GM18858 (cell line): Measurements from ENCODE around the gene RPS6KC1.
"Not testable (repeated sequence)": the region's sequence is repeated elsewhere in the genome, so short reads cannot be mapped to it uniquely, and the experiment has no call there.

Experiments used
- ATAC-seq: cut with Tn5 transposase; IDR thresholded peaks from one replicate; pipeline ENCODE4 v1.9.1; 2021; ENCODE audit not compliant: unreplicated experiment

Gene RPS6KC1

DNA sequence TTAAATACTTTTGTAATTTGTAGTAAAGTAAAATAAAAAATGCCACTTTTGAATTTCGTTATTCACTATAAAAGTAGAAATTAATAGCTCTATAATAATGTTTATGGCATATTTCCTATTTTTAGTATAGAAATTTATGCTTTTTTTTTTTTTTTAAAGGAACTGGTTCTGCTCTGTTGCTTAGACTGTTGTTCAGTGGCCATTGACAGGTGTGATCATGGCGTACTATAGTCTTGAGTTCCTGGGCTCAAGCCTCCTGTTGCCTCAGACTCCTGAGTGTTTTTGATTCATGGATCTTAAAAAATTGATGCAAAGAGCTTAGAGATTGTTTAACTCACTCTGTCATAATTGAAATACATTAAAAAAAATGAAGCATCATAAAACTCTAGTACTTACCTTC lies 53.6 kb downstream of the RPS6KC1 start:
- no peak for ATAC-seq

DNA sequence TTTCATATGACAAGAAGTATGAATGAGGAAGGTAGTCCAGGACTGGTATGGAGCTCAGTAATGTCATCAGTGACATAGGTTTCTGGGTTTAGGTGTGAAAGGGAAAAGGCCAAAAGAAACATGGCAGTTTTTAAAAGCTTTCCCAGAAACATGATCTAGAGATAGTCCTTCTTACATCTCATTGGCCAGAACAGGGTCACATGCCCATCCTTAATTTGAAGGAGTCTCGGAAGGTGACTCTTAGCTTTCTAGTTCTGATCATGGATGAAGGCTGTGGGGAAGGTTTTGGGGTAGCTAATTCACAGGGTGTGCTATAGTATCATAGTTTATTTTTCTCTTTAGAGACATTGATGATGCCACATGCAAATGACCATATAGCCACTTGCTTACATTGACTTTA lies 55.3 kb downstream of the RPS6KC1 start:
- no peak for ATAC-seq

DNA sequence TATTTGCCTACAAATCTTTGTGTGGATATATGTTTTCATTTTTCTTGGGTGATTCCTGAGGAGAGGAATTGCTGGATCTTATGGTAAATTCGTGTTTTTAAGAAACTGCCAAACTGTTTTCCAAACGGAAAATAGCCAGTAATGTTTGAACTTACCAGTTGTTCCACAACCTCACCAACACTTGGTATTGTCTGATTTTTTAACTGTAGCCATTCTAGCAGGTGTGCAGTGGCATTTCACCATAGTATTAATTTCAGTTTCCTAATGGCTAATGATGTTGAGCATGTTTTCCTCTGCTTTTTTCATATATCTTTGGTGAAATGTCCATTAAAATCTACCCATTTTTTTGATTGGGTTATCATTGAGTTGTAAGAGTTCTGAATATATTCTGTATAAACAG lies 56.6 kb downstream of the RPS6KC1 start:
- ATAC-seq = no peak

DNA sequence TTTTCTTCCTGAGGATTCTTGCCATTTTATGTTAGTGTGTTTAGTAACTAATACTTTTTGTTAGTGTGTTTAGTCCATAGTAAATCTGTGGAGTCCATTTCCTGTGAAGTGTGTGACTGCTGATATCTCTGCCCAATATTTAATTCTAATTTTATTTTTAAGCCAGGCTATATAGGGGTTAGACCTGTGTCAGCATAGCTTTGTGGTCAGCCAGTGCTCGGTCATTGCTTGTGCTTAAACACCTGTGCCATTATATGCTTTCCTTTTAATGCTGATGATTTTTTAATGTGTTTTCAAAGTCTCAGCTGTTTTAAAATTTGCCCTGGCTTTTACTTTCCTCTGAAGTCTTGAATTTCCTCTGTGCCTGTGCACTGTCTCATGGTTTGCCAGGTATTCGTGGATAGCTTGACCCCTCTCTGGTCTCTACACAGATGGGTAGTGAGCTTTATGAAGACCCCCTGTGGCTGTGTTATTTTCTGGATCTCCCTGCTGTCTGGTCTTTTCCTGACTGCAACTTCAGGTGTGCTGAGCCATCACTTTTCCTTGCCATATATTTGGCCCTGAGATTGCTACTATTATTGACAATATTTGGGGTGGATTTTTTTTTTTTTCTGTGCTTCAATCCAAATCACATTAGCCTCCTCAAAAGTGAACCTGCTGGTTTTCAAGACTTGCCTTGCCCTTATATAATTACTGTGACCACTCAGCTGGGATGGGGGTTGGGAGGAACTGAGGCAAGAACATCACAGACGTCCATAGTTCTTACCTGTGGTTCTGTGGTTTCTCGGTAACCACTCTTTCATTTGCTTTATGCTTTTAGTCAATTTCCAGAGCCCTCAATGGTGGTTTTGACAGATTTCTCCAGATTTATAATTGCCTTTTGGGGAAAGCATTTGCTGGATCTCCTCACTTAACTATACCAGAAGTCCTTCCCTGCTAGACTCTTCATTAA lies 59.6 kb downstream of the RPS6KC1 start:
- no peak for ATAC-seq

DNA sequence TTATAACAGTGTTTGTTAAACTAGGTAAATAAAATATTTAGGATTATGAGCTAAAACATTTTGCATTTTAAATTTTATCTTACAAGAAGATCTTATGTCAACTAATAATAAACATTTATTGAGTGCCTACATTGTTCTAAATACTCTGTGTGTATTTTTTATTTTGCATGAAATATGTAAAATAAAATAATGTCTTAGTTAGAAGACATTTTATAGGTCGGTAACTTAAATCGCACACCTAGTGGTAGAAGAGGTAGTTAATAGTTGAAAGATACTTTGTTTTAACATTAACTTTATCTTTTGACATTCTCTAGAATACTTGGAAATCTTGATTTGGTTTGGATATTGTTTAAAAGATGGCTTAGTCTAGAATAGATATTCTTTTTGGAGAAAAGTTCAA lies 60.5 kb downstream of the RPS6KC1 start:
- no peak for ATAC-seq

DNA sequence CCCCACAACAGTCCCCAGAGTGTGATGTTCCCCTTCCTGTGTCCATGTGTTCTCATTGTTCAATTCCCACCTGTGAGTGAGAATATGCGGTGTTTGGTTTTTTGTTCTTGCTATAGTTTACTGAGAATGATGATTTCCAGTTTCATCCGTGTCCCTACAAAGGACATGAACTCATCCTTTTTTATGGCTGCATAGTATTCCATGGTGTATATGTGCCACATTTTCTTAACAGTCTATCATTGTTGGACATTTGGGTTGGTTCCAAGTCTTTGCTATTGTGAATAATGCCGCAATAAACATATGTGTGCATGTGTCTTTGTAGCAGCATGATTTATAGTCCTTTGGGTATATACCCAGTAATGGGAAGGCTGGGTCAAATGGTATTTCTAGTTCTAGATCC lies 61.7 kb downstream of the RPS6KC1 start:
- ATAC-seq = not testable (repeated sequence)

DNA sequence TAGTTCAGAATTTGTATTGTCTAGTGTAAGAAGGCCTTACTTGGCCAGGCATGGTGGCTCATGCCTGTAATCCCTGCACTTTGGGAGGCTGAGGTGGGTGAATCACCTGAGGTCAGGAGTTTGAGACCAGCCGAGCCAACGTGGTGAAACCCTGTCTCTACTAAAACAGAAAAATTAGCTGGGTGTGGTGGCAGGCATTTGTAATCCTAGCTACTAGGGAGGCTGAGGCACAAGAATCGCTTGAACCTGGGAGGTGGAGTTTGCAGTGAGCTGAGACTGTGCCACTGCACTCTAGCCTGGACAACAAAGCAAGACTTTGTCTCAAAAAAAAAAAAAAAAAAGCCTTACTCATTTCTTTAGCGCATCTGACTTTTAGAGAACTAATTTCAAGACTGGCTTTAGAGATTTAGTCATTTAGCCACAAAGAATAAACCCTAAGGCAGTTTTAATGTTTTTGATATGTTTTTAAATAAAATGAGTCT lies 66.7 kb downstream of the RPS6KC1 start:
- not testable (repeated sequence) for ATAC-seq

DNA sequence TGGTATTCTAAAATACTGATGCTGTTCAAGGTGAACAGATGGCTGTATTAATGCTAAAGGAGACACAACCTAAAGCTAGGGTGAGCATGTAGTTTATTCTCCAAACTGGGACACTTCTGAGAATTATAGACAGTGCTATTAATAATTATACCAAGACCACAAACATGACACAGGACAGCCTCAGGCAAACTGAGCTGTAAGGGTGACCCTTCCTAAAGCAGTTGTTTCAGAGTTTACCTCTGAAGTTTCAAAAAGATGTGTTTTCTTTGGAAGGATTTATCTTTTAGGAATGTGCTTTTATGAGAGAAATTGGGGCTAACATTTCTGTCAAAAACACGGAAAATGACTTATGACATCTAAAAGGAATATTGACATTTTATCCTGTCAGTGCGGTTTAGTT lies 68.8 kb downstream of the RPS6KC1 start:
- ATAC-seq = no peak

DNA sequence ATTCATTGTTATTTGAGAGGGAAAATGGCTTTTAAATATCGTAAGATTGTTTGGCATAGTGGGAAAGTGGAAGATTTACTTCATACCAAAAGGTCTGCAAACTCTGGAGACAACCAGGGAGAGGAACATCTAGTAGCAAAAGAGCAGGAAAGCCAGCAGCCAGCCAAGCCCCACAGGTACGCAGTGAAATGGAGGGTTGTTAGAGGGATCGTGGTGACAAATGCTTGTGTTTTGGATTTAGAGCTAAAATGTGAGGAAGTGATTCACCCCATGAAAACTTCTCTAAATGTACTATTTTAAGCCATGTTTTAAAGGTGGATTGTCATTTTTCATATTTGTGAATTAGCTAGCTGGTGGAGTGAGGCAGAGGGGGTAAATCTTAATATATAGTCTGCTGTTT lies 69.3 kb downstream of the RPS6KC1 start:
- no peak for ATAC-seq

DNA sequence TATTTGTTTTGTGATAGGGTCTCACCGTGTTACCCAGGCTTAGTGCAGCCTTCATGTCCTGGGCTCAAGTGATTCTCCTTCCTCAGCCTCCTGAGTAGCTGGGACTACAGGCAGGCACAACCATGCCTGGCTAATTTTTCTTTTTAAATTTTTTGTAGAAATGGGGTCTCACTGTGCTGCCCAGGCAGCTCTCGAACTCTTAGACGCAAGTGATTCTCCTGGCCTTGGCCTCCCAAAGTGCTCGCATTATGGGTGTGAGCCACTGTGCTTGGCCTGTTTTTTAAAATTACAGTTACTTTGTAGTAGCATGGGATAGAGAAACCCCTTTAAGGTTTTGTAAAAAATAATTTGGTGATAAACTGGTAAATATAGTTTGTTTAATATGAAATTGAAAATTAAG lies 69.9 kb downstream of the RPS6KC1 start:
- ATAC-seq = no peak

DNA sequence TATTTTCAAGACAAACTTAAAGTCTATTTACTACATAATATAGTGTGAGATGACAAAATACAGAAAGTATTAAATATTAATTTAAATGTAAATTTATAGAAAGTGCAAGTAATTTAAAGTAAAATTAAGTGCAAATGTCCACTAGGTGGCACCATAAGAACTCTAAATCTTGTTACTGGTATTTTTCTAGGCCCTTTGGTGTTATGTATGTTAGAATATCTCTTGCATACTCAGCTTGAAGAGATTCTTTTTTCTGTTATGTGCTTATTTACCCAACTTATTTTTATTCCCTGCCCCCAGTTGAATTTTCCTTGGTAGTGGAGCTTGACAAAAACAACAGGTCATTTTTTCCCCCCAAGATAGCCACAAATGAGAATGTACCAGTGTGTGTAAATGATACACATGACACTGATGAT lies 71.5 kb downstream of the RPS6KC1 start:
- ATAC-seq = no peak

DNA sequence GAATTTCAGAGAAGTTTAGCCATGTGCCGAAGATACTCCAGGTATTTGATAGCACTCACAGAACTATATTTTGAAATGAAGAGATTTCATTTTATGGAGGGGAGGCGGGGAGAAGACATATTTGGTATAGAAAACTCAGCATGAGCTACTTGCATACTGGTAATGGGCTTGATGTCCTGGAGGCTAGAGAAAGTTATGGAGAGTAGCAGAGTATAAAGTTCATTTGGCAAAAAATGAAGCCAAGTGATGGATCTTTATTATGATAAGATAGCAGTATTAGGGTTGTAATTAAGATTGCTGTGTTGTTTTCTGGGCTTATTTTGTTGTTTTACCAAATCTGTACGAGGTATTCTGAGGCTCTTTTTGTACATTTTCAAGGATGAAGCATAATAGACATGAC lies 72.0 kb downstream of the RPS6KC1 start:
- ATAC-seq = no peak

DNA sequence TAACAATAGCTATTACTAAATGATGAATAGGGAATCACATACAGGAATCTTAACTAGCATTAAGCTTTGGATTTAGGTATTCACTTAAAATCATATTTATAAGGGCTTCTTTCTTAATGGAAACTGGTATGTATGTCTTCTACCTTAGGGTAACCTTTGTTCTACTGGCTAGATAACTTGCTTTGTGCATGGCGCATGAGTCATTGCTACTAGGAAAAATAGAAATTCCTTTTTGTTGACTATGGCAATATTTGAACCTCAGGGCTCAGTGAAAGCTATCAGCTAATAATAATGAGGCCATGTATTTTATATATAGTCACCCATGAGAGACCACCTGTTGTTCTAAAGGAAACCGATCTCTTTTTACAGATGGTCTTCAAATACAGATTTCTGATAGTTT lies 72.5 kb downstream of the RPS6KC1 start:
- ATAC-seq = no peak

DNA sequence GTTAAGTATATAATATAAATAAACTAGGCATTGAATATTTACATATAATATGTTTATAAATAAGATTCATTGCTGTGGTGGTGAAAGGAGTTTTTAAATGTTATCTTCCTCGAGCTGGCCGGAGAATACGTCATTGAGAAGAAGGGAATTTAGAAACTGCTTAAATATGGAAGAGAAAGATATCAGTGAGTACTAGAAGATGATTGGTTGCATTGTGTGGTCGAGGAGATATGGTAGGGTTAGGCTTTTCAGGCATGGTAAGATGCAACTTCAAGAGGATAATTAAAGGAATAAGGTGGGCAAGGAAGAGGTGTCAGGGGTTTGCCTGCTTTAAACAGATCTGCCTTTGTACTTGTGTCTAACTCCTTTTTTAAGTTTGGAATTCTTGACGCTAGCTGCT lies 73.5 kb downstream of the RPS6KC1 start:
- no peak for ATAC-seq

DNA sequence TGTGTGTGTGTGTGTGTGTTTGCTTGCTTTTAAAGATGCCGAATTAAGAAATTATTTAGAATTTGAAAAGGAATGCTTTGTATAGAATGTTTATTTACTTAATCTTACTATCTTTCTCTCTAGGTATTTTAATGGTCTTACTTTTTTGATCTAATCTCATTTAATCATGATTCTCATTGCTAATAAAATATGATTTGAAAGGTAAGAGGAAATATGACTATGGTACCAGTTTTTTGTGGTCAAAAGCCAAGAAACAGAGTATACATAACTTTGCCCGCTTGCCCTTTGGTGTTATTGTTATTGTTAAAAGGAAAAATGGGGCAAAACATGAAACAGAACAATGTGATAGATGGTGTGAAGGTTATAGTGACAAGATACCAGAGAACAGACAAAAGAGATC lies 74.6 kb downstream of the RPS6KC1 start:
- ATAC-seq = no peak

DNA sequence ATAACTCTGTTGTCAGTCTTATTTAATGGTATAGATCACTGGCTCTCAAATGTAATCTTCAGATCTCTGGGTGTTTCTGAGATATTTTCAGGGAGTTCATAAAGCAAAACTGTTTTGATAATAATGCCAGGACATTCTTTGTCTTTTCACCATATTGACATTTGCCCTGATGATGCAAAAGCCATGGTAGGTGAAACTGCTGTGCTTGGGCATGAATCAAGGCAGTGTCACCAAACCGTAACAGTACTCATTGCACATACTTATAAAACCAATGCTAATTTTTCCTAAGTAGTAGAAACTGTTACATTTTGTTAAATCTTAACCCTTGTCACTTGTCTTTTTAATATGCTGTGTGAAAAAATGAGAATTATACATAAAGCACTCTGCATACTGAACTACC lies 76.0 kb downstream of the RPS6KC1 start:
- no peak for ATAC-seq

DNA sequence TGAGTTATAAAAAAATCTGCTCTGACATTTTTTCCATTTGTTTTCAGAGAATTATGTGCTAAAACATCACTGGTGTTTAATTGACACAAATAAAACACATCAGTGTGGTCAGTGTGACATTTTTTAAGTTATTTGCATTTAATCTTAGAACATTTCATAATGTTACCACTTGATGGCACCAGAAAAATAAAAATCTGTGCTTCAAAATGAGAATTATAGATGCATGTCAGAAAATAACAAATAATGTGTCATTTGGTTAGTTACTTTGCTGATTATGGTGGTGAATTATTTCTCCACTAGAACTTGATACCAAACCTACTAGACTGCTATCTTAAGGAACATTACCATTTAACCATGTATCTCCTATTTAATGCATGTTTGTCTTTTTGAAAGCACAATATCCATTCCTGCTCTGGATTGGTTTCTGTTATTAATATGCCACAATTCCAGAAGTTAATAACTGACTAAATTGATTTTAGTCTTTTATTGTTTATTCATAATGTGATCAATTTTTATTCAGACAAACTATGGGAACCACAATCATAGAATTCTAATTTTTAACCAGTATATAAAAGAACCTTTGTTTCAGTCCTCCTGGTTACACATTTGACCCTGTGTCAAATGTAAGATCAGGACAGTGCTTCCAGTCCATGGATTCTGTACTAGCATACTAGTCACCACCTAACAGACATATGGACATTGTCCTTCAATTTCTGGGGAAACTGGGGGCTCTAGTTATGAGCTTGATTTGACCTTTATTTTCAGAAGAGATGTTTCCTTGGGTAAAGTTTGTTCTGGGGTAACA lies 81.0 kb downstream of the RPS6KC1 start:
- ATAC-seq = no peak

DNA sequence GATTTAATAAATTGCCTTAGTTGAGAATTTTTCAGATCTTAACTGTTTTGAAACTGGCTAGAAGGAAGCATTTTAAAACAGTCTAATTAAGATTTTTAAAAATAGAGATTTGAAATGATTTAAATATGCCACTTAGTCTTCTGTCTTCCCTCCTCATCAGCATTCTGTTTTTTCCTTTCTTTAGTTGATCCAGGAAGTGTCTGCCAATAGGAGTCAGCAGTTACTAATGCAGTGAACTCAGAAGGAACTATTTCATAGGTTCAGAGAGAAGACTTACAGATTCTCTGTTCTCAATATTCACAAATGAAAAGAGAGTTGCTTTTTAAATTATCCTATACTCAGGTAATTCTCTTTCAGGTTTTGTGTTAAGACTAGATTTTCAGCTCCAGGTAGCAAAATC lies 84.5 kb downstream of the RPS6KC1 start:
- no peak for ATAC-seq

DNA sequence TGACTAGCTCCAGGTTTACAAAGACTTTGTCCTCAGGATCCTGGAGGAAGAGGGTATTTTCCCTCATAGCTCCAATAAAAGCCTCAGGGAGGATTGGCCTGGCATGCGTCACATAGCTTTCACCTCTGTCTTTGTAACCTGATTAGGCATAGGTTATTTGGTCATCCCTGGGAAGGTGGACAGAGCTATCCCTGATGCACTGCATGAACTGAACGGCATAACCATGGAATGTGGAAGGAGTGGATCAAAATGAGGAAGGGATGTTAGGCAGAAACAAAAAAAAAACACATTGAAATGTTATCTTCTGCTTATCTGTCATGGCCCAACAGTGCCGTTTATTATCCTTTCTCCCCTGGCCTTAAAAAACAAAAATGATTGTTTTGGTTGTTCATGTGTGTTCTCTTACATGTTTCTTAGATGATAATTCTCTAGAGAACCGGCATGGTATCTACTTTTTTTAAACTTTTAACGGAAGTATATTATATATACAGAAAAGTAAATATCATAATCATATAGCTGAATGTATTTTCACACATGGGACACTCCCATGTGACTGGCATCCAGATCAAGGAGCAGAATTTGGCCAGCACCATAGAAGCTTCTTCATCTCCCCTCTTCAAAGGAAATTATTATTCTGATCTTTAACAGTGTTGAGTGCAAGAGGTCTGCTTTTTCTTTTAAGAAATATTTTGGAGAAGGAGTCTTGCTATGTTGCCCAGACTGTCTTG lies 85.3 kb downstream of the RPS6KC1 start:
- no peak for ATAC-seq

DNA sequence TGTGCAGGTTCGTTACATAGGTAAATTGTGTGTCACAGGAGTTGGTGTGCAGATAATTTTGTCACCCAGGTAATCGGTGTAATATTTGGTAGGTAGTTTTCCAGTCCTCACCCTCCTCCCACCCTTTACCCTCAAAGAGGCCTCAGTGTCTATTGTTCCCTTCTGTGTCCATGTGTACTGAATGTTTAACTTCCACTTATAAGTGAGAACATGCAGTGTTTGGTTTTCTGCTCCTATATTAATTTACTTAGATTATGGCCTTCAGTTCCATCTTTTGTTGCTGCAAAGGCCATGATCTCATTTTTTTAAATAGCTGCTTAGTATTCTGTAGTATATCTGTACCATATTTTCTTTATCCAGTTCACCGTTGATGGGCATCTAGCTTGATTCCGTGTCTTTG lies 87.3 kb downstream of the RPS6KC1 start:
- no peak for ATAC-seq

DNA sequence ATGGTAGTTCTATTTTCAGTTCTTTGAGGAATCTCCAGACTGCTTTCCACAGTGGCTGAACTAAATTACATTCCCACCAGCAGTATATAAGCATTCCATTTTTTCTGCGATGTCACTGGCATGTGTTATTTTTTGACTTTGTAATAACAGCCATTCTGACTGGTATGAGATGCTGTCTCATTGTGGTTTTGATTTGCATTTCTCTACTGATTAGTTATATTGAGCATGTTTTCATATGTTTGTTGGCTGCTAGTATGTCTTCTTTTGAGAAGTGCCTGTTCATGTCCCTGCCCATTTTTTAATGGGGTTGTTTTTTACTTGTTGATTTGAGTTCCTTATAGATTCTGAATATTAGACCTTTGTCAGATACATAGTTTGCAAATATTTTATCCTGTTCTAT lies 87.9 kb downstream of the RPS6KC1 start:
- no peak for ATAC-seq
